Astrocyte (in vitro differentiated cells and primary cell): ENCODE measurements around the gene MKI67.

Source experiments
- CTCF ChIP-seq: IDR thresholded peaks from 2 replicates; pipeline ENCODE4 v1.5.1; 2011; ENCODE audit warnings: low read depth, mild to moderate bottlenecking, inconsistent platforms, low read length, moderate library complexity; ENCODE audit not compliant: insufficient read depth
- EZH2 ChIP-seq: IDR thresholded peaks from 2 replicates; pipeline ENCODE4 v1.6.1; 2012; ENCODE audit warnings: mild to moderate bottlenecking, low read length, inconsistent platforms; ENCODE audit not compliant: insufficient read depth

GRCh38 chr10:128081222-128081621 is 45.0 kb downstream of the MKI67 start:
- TF ChIP-seq CTCF: no peak
- no peak for TF ChIP-seq EZH2
